ENCODE measurements around the gene SENP3.
A peak's percentile ranks its signal among the peaks of the same experiment; 100 is the strongest.
"Not testable (repeated sequence)": the region's sequence is repeated elsewhere in the genome, so short reads cannot be mapped to it uniquely, and the experiment has no call there.

SENP3 gene

DNA sequence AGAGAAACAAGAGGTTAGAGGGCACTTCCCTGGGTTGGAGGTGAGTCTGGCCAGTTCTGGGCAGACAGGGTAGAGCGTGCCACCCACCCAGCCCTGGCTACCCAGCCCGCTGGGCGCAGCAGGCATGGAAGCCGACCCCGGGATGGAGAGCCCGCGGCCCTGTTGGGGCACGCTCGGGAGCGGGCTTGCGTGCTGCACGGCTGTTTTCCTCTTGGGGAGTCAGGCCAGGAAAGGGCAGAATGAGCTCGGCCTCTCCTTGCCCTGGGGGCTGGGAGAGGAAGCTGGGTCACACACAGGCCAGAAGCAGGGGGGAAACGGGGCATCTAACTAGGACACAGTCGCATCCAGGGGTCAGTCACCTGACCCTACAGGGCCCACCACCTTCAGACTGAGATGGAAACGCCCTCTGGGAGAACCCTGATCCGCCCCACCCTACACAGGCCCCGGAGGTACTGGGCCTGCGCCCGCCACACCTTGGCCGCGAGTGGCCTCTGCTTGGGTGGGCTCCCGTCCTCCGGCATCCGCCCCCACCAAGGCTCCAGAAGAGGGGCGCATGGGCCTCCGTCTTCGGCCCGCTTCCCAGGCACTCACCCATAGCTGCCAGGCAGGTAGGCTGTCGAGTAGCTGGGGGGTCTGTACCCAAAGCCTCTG, 27.0 kb downstream of the SENP3 start:
- FAIRE-seq (no peak), DNase-seq (ENCODE audit: insufficient read length, low spot score) (no peak)
- TF ChIP-seq POLR2A (IDR thresholded peaks at IDR 0.05; ENCODE audit: low read depth, low read length) = no peak

DNA sequence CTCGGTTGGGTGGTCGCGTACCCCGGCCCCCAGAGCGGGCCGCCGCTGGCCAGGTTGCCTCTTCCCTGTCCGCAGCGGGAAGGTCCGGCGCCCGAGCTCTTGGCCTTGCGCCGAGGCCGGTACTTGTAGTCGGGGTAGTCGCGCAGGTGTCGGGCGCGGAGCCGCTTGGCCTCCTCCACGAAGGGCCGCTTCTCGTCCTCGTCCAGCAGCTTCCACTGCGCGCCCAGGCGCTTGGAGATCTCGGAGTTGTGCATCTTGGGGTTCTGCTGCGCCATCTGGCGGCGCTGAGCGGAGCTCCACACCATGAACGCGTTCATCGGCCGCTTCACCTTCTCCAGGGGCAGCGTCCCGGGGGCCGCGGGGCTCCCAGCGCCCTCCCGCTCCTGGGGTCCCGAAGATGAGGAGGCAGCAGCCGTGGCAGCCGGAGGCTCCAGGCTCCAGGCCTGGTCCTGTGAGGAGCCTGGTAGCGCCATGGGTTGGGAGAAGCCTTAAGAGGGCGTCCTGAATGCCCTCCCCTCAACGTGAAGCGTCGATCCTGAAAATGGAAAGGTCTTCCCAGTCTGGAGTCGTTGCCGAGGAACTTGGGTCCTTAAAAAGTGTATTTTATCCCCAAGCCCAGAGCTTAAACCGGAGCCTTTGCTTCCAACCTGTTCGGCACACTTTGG, 27.6 kb downstream of the SENP3 start:
- no peak for FAIRE-seq
- no peak for DNase-seq (ENCODE audit: insufficient read length, low spot score)
- no peak for TF ChIP-seq POLR2A (IDR thresholded peaks at IDR 0.05; ENCODE audit: low read depth, low read length)

GRCh38 chr17:7589891-7590691, 28.4 kb downstream of the SENP3 start, which contains the start of gene SOX15:
Gene SOX15, minus strand, starts transcription at chr17:7590094. Its CDS starts 418 bp downstream, at chr17:7589676.
- peak; percentile 55 for DNase-seq (ENCODE audit: insufficient read length, low spot score)
- FAIRE-seq = no peak
- TF ChIP-seq POLR2A (IDR thresholded peaks at IDR 0.05; ENCODE audit: low read depth, low read length) = no peak

GRCh38 chr17:7590743-7591142, 29.0 kb downstream of the SENP3 start:
- no peak for FAIRE-seq
- no peak for TF ChIP-seq POLR2A (IDR thresholded peaks at IDR 0.05; ENCODE audit: low read depth, low read length)

GRCh38 chr17:7591596-7591995, 29.9 kb downstream of the SENP3 start:
- FAIRE-seq = no peak
- no peak for DNase-seq (ENCODE audit: insufficient read length, low spot score)
- TF ChIP-seq POLR2A (IDR thresholded peaks at IDR 0.05; ENCODE audit: low read depth, low read length) = no peak

More at GRCh38 chr17:7590743-7591142, 29.0 kb downstream of the SENP3 start:
- no peak for DNase-seq (ENCODE audit: insufficient read length, low spot score)

- DNase-seq (ENCODE audit: insufficient read length, low spot score) = no peak
- FAIRE-seq = no peak
- no peak for TF ChIP-seq POLR2A (IDR thresholded peaks at IDR 0.05; ENCODE audit: low read depth, low read length)
These were observed 30.8 kb downstream of the SENP3 start for GRCh38 chr17:7592422-7593021.

- TF ChIP-seq POLR2A (IDR thresholded peaks at IDR 0.05; ENCODE audit: low read depth, low read length) = no peak
- no peak for DNase-seq (ENCODE audit: insufficient read length, low spot score)
These were observed 31.6 kb downstream of the SENP3 start for GRCh38 chr17:7593296-7593695.

DNA sequence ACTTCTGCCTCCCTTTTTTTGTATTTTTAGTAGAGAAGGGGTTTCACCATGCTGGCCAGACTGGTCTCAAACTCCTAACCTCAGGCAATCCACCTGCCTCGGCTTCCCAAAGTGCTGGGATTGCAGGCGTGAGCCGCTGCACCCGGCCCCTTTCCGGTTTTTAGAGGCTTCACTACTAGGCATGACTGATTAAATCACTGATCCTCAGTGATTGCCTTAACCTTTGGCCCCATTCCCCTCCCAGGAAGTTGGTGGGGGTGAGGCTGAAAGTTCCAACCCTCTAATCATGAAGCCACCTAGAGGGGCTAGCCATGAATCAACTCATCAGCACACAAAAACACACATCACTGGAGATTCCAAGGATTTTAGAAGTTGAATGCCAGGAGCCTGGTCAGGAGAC, 35.8 kb downstream of the SENP3 start:
- not testable (repeated sequence) for DNase-seq (ENCODE audit: insufficient read length, low spot score); FAIRE-seq

More at GRCh38 chr17:7593296-7593695, 31.6 kb downstream of the SENP3 start:
- FAIRE-seq = no peak

DNA sequence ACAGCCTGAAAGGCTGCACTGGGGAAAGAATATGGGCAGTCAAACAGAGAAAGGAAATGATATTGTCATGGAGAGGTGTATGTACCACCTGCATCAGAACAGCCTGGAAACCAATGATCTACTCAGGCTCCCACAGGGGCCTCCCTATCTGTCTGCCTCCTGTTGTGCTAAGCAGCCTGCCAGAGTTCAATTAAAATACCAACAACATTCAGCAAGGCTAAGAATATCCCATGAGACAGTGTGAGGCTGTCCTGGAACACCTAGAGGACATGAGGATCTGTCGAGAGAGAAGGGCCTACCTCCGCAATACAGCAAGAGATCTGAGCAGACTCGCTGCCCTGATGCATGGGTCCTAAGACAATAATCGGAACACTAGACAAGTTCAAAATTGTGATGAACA, 44.6 kb downstream of the SENP3 start:
- TF ChIP-seq POLR2A (IDR thresholded peaks at IDR 0.05; ENCODE audit: low read depth, low read length) = no peak
- no peak for FAIRE-seq
- no peak for DNase-seq (ENCODE audit: insufficient read length, low spot score)

- FAIRE-seq (no peak), DNase-seq (ENCODE audit: insufficient read length, low spot score) (no peak)
These were observed 48.9 kb downstream of the SENP3 start for GRCh38 chr17:7610641-7611040.

GRCh38 chr17:7611635-7612293, 50.0 kb downstream of the SENP3 start:
- FAIRE-seq (no peak), DNase-seq (ENCODE audit: insufficient read length, low spot score) (no peak)
- no peak for TF ChIP-seq POLR2A (IDR thresholded peaks at IDR 0.05; ENCODE audit: low read depth, low read length)

More at GRCh38 chr17:7610641-7611040, 48.9 kb downstream of the SENP3 start:
- TF ChIP-seq POLR2A (IDR thresholded peaks at IDR 0.05; ENCODE audit: low read depth, low read length) = no peak

DNA sequence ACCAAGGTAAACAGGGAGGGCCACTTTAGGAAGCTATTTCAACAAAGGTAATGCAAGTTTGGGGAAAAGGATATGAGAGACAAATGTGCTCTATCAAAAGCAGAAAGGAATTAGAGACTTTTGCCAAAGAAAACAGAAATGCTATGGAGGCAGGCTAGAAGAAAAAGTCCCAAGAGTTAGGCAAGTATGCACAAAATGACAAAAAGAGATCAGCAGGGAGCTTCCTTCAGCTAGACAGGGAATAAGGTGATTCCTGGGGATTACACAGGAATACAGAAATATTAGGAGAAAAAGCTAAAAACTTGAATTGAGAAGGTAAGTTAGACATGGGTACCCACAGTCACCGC, 50.5 kb downstream of the SENP3 start:
- DNase-seq (ENCODE audit: insufficient read length, low spot score) (no peak), FAIRE-seq (no peak)
- TF ChIP-seq POLR2A (IDR thresholded peaks at IDR 0.05; ENCODE audit: low read depth, low read length) = no peak

- no peak for TF ChIP-seq POLR2A (IDR thresholded peaks at IDR 0.05; ENCODE audit: low read depth, low read length)
- FAIRE-seq (no peak), DNase-seq (ENCODE audit: insufficient read length, low spot score) (peak; percentile 15)
These were observed 52.2 kb downstream of the SENP3 start for GRCh38 chr17:7613769-7614424.

Data from H54 (cell line).